ENCODE data around the gene PODNL1. TPM values are rescaled to one million over a fixed set of nuclear protein-coding genes. Genes with fewer than 3 reads are reported as not detected.

PODNL1 gene
- total RNA-seq, 1 donor from 2014 or later = 8.7 TPM

DNA sequence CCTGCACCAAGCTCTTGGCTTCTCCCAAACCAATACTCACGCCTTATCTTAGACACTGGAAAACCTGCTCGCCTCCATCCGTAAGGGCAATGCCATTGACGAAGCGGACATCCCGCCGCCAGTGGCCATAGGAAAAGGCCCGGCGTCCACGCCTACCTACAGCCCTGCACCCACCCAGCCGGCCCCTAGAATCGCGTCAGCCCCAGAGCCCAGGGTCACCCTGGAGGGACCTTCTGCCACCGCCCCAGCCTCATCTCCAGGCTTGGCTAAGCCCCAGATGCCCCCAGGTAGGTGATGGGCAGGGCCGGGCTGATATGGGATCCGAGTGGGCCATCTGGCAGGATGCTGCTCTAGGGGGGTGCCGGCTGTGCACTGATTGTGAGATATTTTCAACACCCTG, 24.9 kb downstream of the PODNL1 start:
- no peaks in the 10 kb centered on the region for H3K9me3 Mint-ChIP-seq (ENCODE audit: low read depth)
- no peaks in the 10 kb centered on the region for H3K27me3 Mint-ChIP-seq (ENCODE audit: low read depth)
- TF ChIP-seq, protein P1, sequence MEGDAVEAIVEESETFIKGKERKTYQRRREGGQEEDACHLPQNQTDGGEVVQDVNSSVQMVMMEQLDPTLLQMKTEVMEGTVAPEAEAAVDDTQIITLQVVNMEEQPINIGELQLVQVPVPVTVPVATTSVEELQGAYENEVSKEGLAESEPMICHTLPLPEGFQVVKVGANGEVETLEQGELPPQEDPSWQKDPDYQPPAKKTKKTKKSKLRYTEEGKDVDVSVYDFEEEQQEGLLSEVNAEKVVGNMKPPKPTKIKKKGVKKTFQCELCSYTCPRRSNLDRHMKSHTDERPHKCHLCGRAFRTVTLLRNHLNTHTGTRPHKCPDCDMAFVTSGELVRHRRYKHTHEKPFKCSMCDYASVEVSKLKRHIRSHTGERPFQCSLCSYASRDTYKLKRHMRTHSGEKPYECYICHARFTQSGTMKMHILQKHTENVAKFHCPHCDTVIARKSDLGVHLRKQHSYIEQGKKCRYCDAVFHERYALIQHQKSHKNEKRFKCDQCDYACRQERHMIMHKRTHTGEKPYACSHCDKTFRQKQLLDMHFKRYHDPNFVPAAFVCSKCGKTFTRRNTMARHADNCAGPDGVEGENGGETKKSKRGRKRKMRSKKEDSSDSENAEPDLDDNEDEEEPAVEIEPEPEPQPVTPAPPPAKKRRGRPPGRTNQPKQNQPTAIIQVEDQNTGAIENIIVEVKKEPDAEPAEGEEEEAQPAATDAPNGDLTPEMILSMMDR (IDR thresholded peaks at IDR 0.05) = no peak
- H3K4me1 Mint-ChIP-seq (ENCODE audit: low read depth) = no peaks in the 10 kb centered on the region
- no peak overlapping the region for H3K27ac Mint-ChIP-seq (ENCODE audit: unreplicated experiment)
- peaks cover 16% of the 10 kb centered on the region for H3K36me3 Mint-ChIP-seq (ENCODE audit: low read depth)
- H3K4me3 Mint-ChIP-seq (ENCODE audit: unreplicated experiment) = no peak overlapping the region
- DNase-seq (ENCODE audit: low spot score) = no peak

DNA sequence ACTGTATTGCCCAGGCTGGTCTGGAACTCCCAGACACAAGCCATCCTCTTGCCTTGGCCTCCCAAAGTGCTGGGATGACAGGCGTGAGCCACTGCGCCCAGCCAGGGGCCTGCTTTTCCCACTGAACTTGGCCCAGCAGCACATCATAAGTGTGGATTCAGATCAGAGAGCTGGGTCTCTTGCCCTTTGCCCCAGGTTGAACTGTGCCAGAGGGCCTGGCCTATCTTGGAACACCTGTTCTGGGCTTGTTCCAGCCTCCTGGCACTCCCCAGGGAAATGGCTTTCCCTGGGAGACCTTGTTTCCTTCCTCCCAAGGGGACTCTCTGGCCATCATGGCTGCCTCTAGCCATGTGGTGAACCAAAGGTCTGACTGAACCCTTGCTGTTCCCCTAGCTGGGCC, 28.8 kb downstream of the PODNL1 start:
- Mint-ChIP-seq H3K4me3 (ENCODE audit: unreplicated experiment) (no peak overlapping the region), H3K27me3 (ENCODE audit: low read depth) (no peaks in the 10 kb centered on the region), H3K9me3 (ENCODE audit: low read depth) (no peaks in the 10 kb centered on the region), H3K36me3 (ENCODE audit: low read depth) (peaks cover 8% of the 10 kb centered on the region), H3K27ac (ENCODE audit: unreplicated experiment) (no peak overlapping the region), H3K4me1 (ENCODE audit: low read depth) (peaks cover 13% of the 10 kb centered on the region)
- DNase-seq (ENCODE audit: low spot score) = no peak
- TF ChIP-seq, protein P1 (IDR thresholded peaks at IDR 0.05) = no peak

DNA sequence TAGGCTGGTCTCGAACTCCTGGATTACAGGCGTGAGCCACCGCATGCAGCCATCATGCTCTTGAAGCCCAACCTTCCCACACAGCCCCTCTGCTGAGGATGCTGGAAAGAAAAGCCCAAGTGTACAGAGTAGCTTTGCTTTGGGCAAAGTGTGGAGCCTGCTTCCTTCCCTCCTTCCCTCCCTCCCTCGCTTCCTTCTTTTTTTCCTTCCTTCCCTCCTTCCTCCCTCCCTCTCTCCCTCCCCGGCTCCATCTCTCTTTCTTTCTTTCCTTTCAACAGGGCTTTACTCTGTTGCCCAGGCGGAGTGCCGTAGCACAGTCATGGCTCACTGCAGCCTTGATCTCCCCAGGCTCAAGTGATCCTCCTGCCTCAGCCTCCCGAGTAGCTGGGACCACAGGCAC, 29.5 kb downstream of the PODNL1 start:
- DNase-seq (ENCODE audit: low spot score) = no peak
- no peaks in the 10 kb centered on the region for H3K27me3 Mint-ChIP-seq (ENCODE audit: low read depth)

DNA sequence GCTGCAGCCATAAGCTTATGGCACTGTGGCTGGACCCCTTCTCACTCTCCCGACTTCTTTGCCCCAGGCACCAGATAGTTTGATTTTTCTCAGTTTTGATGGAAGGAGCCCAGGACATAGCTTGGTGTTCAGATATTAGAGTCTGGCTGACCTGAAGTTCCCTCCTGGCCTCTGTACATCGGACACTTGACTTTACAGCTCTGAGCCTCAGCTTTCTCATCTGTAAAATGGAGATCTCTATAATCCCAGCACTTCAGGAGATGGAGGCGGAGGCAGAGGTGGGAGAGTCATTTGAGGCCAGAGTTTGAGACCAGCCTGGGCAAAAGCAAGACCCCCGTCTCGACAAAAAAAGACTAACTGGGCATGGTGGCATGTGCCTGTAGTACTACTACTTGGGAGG, 31.3 kb downstream of the PODNL1 start:
- TF ChIP-seq, protein P1 (IDR thresholded peaks at IDR 0.05) = no peak
- peak overlapping the region; percentile 82 for H3K4me3 Mint-ChIP-seq (ENCODE audit: unreplicated experiment)
- no peaks in the 10 kb centered on the region for H3K27me3 Mint-ChIP-seq (ENCODE audit: low read depth)
- no peaks in the 10 kb centered on the region for H3K9me3 Mint-ChIP-seq (ENCODE audit: low read depth)
- DNase-seq (ENCODE audit: low spot score) = no peak
- peaks cover 13% of the 10 kb centered on the region for H3K4me1 Mint-ChIP-seq (ENCODE audit: low read depth)
- H3K36me3 Mint-ChIP-seq (ENCODE audit: low read depth) = peaks cover 4% of the 10 kb centered on the region
- H3K27ac Mint-ChIP-seq (ENCODE audit: unreplicated experiment) = peak overlapping the region; percentile 51

More for the DNA sequence above, 29.5 kb downstream of the PODNL1 start:
- no peak overlapping the region for H3K4me3 Mint-ChIP-seq (ENCODE audit: unreplicated experiment)
- TF ChIP-seq, protein P1 (IDR thresholded peaks at IDR 0.05) = no peak
- H3K4me1 Mint-ChIP-seq (ENCODE audit: low read depth) = peaks cover 13% of the 10 kb centered on the region
- no peak overlapping the region for H3K27ac Mint-ChIP-seq (ENCODE audit: unreplicated experiment)
- peaks cover 8% of the 10 kb centered on the region for H3K36me3 Mint-ChIP-seq (ENCODE audit: low read depth)
- no peaks in the 10 kb centered on the region for H3K9me3 Mint-ChIP-seq (ENCODE audit: low read depth)

DNA sequence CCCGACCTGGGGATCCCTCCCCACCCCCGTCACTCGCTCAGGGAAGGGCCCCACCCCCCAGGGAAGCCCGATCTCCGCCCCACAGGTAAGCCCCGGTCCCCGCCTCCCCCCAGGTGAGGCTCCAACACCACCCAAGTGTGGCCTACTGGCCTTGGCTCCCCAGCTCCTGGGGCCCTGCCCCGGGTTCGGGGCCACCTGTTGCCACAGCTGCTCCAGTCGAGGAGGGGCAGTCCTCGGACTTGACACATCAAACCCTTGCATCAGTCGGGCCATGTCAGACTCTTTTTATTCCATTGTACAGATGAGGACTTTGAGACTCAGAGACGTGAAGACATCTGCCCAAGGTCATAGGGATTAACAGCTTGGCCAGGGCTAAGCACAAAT, 31.7 kb downstream of the PODNL1 start:
- TF ChIP-seq, protein P1 (IDR thresholded peaks at IDR 0.05) = no peak
- peak overlapping the region; percentile 82 for H3K4me3 Mint-ChIP-seq (ENCODE audit: unreplicated experiment)
- peaks cover 13% of the 10 kb centered on the region for H3K4me1 Mint-ChIP-seq (ENCODE audit: low read depth)
- H3K27me3 Mint-ChIP-seq (ENCODE audit: low read depth) = no peaks in the 10 kb centered on the region
- H3K36me3 Mint-ChIP-seq (ENCODE audit: low read depth) = peaks cover 4% of the 10 kb centered on the region
- no peak for DNase-seq (ENCODE audit: low spot score)
- no peaks in the 10 kb centered on the region for H3K9me3 Mint-ChIP-seq (ENCODE audit: low read depth)
- H3K27ac Mint-ChIP-seq (ENCODE audit: unreplicated experiment) = peak overlapping the region; percentile 51
